Breast epithelium (tissue), 4 donors: ENCODE measurements around the gene FNTB. TPM values are rescaled to one million over a fixed set of nuclear protein-coding genes. Genes with fewer than 3 reads are reported as not detected.
"Not testable (repeated sequence)": the region's sequence is repeated elsewhere in the genome, so short reads cannot be mapped to it uniquely, and the experiment has no call there.

Source experiments
- DNase-seq, 2 donors: peaks; one replicate each; pipeline ENCODE4 v3.0.0-alpha.2; 2019; ENCODE audit warnings: low spot score in 2 of 2
- H3K27ac ChIP-seq, 2 donors: fragments of 200-600 bp; sonication (generic) in 1 of 2; one replicate each; pipeline ENCODE4 v1.5.1; 2016 to 2019; ENCODE audit warnings: mild to moderate bottlenecking in 1 of 2
- H3K27me3 ChIP-seq, 2 donors: fragments of 200-600 bp; sonication (generic) in 1 of 2; one replicate each; pipeline versions ENCODE4 v1.5.1 to v1.6.0; 2017 to 2019; ENCODE audit warnings: control low read depth in 1 of 2, mild to moderate bottlenecking in 1 of 2
- H3K36me3 ChIP-seq: fragments of 200-600 bp; one replicate; pipeline ENCODE4 v1.5.1; 2019
- H3K4me1 ChIP-seq, 2 donors: fragments of 200-600 bp; sonication (generic); one replicate each; pipeline ENCODE4 v1.5.1; 2016 to 2019; ENCODE audit warnings: control low read depth in 1 of 2
- H3K4me3 ChIP-seq, 3 donors: fragments of 200-600 bp; sonication (generic); 1 replicate in 2 of 3; 2 replicates in 1 of 3; pipeline ENCODE4 v1.5.1; 2016 to 2019; ENCODE audit warnings: mild to moderate bottlenecking in 3 of 3, moderate library complexity in 2 of 3
- H3K9me3 ChIP-seq, 2 donors: fragments of 200-600 bp; sonication (generic) in 1 of 2; one replicate each; pipeline ENCODE4 v1.5.1; 2016 to 2019; ENCODE audit warnings: control low read depth in 1 of 2
- POLR2A ChIP-seq: fragments of 450-650 bp; IDR thresholded peaks from one replicate; pipeline ENCODE4 v1.6.1; 2016; ENCODE audit warnings: antibody characterized with exemption, mild to moderate bottlenecking, moderate library complexity
- POLR2AphosphoS5 ChIP-seq, 3 donors: sonication (generic); formaldehyde crosslinking; IDR thresholded peaks; one replicate each; pipeline ENCODE4 v1.6.1; 2017; ENCODE audit warnings: antibody characterized with exemption in 3 of 3
- intact Hi-C: fragments of 100-400 bp; cut with DNase I; formaldehyde crosslinking; loops from one replicate; pipeline ENCODE4 v1.15.1; 2023; ENCODE audit warnings: low total_unique reads
- total RNA-seq, 3 donors: library from RNA; depleted of rRNA; stranded (reverse); fragments of >200 nt; gene quantifications; one replicate each; pipeline ENCODE4 v1.1.0, GENCODE V29; 2016
- TF ChIP-seq, protein P1 (sequence below), 3 donors: fragments of 450-650 bp; IDR thresholded peaks; one replicate each; pipeline ENCODE4 v1.5.1; 2016 to 2017; ENCODE audit warnings: antibody characterized with exemption in 3 of 3, mild to moderate bottlenecking in 3 of 3, moderate library complexity in 3 of 3

The FNTB gene
- total RNA-seq, 3 donors from 2014 or later: 15.7 to 22.9 (median 18.9) TPM

DNA sequence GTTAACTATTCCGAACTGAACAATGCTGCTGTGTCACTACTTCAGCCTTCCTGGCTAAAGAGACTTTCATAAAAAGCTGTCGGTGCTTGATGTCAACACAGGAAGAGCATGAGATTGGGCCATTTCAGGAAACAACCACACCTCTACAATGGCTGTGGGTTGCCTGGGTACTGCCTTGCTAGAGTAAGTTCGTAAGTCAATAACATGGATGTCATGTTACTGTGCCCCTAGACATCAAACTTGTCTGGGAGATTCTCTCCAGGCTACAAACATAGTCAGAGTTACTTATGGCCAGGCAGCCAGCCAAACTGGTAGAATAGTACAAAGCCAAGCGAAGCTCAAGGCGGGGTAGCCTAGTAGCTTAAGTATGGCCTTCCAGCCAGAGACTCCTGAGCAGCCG is 92.5 kb downstream of the FNTB start:
- Histone ChIP-seq H3K9me3 (no peaks in the 10 kb centered on the region), H3K4me1 (no peaks in the 10 kb centered on the region), H3K4me3 (no peak overlapping the region), H3K27ac (peak overlapping the region in 1 of 2 donors; percentile 33), H3K27me3 (no peaks in the 10 kb centered on the region), H3K36me3 (peaks cover 13% of the 10 kb centered on the region)
- no peak for TF ChIP-seq POLR2A
- no peak for TF ChIP-seq POLR2AphosphoS5 (IDR thresholded peaks at IDR 0.05)
- TF ChIP-seq, protein P1, sequence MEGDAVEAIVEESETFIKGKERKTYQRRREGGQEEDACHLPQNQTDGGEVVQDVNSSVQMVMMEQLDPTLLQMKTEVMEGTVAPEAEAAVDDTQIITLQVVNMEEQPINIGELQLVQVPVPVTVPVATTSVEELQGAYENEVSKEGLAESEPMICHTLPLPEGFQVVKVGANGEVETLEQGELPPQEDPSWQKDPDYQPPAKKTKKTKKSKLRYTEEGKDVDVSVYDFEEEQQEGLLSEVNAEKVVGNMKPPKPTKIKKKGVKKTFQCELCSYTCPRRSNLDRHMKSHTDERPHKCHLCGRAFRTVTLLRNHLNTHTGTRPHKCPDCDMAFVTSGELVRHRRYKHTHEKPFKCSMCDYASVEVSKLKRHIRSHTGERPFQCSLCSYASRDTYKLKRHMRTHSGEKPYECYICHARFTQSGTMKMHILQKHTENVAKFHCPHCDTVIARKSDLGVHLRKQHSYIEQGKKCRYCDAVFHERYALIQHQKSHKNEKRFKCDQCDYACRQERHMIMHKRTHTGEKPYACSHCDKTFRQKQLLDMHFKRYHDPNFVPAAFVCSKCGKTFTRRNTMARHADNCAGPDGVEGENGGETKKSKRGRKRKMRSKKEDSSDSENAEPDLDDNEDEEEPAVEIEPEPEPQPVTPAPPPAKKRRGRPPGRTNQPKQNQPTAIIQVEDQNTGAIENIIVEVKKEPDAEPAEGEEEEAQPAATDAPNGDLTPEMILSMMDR (IDR thresholded peaks at IDR 0.05): no peak
- intact Hi-C loops: no loop called here
- DNase-seq: no peak

GRCh38 chr14:65079768-65080167 is 93.1 kb downstream of the FNTB start:
- no peak for TF ChIP-seq POLR2A
- TF ChIP-seq, protein P1 (IDR thresholded peaks at IDR 0.05): no peak
- TF ChIP-seq POLR2AphosphoS5 (IDR thresholded peaks at IDR 0.05): no peak
- H3K4me3 ChIP-seq: no peak overlapping the region
- H3K27ac ChIP-seq: no peak overlapping the region
- intact Hi-C loops: no loop called here
- H3K36me3 ChIP-seq: peaks cover 13% of the 10 kb centered on the region
- no peaks in the 10 kb centered on the region for H3K4me1 ChIP-seq
- no peaks in the 10 kb centered on the region for H3K27me3 ChIP-seq
- no peak for DNase-seq
- no peaks in the 10 kb centered on the region for H3K9me3 ChIP-seq

DNA sequence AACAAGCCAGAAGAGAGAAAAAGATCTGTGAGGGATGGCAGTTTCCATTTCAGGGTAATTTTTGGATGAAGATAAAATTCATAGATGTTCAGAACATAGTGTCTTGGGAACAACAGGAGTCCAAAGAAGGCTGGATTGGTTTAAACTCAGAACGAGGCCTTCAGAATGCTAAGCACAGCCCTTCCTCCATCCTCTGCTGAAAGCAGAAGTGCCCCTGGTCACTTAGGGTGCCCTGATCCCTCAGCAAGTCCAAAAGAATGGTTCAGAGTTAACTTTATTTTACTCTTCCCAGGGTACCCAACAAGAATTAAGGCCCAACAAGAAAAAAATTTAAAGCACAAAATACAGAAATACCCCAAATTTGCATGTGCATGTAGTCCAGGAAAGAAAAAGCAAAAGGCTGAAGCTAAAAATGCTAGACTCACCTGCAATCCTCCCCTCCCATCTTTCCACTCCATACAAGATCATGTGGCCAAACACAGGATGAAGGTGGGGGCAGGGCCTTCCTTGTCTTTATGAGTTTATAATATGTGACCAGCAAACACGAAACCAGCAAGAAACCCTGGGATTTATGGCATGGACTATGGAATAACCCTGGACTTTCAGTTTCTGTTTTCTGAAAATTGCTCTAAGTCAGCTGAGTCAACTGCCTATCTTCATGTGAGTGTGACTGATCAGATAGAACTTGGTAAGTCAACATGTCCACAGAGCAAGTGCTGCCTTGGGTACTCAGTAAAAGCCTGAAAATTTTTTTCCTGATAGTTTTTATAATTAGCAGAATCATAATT is 94.5 kb downstream of the FNTB start:
- no peaks in the 10 kb centered on the region for H3K9me3 ChIP-seq
- no peak for DNase-seq
- TF ChIP-seq, protein P1 (IDR thresholded peaks at IDR 0.05): no peak
- TF ChIP-seq POLR2AphosphoS5 (IDR thresholded peaks at IDR 0.05): no peak
- TF ChIP-seq POLR2A: no peak
- intact Hi-C loops: no loop called here
- H3K27ac ChIP-seq: no peak overlapping the region
- H3K27me3 ChIP-seq: no peaks in the 10 kb centered on the region
- no peaks in the 10 kb centered on the region for H3K4me1 ChIP-seq
- H3K4me3 ChIP-seq: no peak overlapping the region
- peaks cover 13% of the 10 kb centered on the region for H3K36me3 ChIP-seq

- Histone ChIP-seq H3K27ac (no peak overlapping the region), H3K36me3 (peaks cover under 1% of the 10 kb centered on the region), H3K27me3 (no peaks in the 10 kb centered on the region), H3K9me3 (peaks cover 0 to 2% of the 10 kb centered on the region in 2 donors), H3K4me1 (no peaks in the 10 kb centered on the region), H3K4me3 (no peak overlapping the region)
- intact Hi-C loops: no loop called here
- TF ChIP-seq POLR2AphosphoS5 (IDR thresholded peaks at IDR 0.05) (no peak), POLR2A (no peak)
- TF ChIP-seq, protein P1 (IDR thresholded peaks at IDR 0.05): no peak
- no peak for DNase-seq
Observed at GRCh38 chr14:65082930-65083329, 96.2 kb downstream of the FNTB start.

DNA sequence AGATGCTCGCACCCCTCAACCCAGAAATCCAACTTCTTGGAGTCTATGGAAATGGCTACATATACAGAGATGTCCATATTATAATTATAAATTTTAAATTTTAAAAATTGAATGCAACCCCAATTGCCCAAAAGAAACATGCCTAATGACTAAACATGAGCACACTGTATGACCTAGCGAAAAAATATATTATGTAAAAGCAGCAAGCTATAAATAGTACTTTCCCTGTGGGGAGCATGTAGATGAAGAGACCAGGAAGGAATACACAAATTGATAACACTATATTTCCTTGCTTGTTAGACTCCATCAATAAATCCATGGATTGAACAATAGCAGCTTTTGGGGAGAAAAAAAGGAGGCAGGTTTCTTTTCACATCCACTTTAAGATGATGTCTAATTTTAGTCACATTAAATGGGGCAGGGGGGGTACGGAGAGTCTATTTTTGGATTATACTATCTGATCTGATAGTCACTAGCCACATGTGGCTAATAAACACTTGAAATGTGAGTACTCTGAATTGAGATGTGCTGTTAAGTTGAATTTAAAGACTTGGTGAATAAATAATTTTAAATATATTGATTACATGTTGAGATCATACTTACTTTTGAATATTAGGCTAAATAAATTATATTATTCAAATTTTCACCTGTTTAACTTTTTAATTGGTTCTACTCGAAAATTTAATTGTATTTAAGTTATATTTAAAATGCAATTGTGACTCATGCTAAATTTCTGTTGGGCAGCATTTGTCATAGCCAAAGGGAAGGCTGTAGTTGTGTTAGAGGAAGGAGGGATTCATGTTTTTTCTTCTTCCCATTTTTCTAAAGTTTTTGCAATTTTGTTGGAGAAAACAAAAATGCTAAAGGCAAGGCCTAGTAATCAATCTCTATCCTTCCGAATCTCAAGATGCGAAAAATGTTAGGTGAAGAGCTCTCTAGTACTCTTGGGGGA is 98.1 kb downstream of the FNTB start:
- Histone ChIP-seq H3K27ac (no peak overlapping the region), H3K4me3 (no peak overlapping the region), H3K36me3 (no peaks in the 10 kb centered on the region), H3K9me3 (peaks cover 0 to 3% of the 10 kb centered on the region in 2 donors), H3K27me3 (no peaks in the 10 kb centered on the region), H3K4me1 (no peaks in the 10 kb centered on the region)
- DNase-seq: no peak
- intact Hi-C loops: no loop called here
- no peak for TF ChIP-seq POLR2AphosphoS5 (IDR thresholded peaks at IDR 0.05)
- TF ChIP-seq POLR2A: no peak
- TF ChIP-seq, protein P1 (IDR thresholded peaks at IDR 0.05): no peak

DNA sequence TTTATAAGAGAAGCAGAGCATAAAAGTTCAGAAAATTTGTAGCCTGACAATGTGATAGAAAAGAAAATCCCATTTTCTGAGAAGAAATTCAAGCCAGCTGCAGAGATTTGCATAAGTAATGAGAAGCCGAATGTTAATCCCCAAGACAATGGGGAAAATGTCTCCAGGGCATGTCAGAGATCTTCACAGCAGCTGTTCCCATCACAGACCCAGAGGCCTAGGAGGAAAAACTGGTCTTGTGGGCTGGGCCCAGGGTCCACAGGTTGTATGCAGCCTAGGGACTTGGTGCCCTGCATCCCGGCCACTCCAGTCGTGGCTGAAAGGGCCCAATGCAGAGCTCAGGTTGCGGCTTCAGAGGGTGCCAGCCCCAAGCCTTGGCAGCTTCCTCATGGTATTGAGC is 100.0 kb downstream of the FNTB start:
- H3K9me3 ChIP-seq, DNase-seq, H3K4me1 ChIP-seq, H3K4me3 ChIP-seq, H3K27me3 ChIP-seq, H3K36me3 ChIP-seq, H3K27ac ChIP-seq, intact Hi-C loops: not testable (repeated sequence)

- H3K27me3 ChIP-seq, H3K27ac ChIP-seq, intact Hi-C loops, H3K36me3 ChIP-seq, H3K9me3 ChIP-seq, H3K4me3 ChIP-seq, DNase-seq, H3K4me1 ChIP-seq: not testable (repeated sequence)
Observed at GRCh38 chr14:65087835-65088234, 101.1 kb downstream of the FNTB start.
